ENCODE data around the gene TBL3.

DNA sequence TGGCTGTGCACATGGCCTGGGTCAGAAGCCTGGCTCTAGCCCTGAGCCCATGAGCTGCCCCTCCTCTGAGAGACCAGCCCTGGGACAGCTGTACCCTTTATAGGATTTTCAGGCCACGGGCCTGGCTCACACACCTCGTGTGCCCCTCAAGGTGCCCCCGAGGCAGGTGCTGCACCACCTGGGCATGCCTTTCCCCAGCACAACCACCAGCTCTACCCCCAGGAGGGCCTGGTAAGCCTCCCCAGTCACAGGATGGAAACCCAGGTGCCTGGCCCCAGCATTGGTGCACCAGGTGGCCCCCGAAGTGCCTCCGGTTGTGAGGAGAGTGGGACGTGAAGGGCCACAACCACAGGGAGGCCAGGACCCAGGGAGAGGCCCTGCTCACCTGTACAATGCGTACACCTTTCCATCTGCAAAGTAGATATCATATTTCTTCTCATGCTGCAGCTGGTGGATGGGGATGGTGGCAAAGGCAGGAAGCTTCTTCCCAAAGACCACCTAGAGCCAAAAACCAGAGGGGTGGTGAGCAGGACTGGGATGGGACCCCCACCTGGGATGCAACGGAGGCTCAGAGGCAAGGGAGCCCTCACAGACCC lies 31.5 kb downstream of the TBL3 start:
- TF ChIP-seq CTCF (conservative IDR thresholded peaks at IDR 0.05; ENCODE audit: low read length) (no peak), EZH2phosphoT487 (IDR thresholded peaks at IDR 0.05; ENCODE audit: borderline replicate concordance) (no peak)
